IMR-90 (cell line): ENCODE results near the gene CTNND2.

Experiments used
- CEBPB ChIP-seq: IDR thresholded peaks from 2 replicates; pipeline ENCODE4 v1.6.1; 2012; ENCODE audit warnings: low read depth, low read length, improper control_type of control experiment
- CTCF ChIP-seq: conservative IDR thresholded peaks from 2 replicates; pipeline ENCODE4 v1.5.1; 2012; ENCODE audit warnings: mild to moderate bottlenecking, low read depth, low read length, improper control_type of control experiment
- MAFK ChIP-seq: IDR thresholded peaks from 2 replicates; pipeline ENCODE4 v1.6.1; 2012; ENCODE audit warnings: low read depth, low read length, improper control_type of control experiment
- MXI1 ChIP-seq: IDR thresholded peaks from 2 replicates; pipeline ENCODE4 v1.6.1; 2012; ENCODE audit warnings: low read depth, mild to moderate bottlenecking, low read length, moderate library complexity, borderline replicate concordance
- NFE2L2 ChIP-seq: fragments of 150-350 bp; IDR thresholded peaks from 2 replicates; pipeline ENCODE4 v1.6.1; 2016; ENCODE audit warnings: low read depth, mild to moderate bottlenecking, low read length
- POLR2A ChIP-seq: IDR thresholded peaks from 2 replicates; pipeline ENCODE4 v1.6.1; 2012; ENCODE audit warnings: mild to moderate bottlenecking, low read depth, low read length
- RAD21 ChIP-seq: IDR thresholded peaks from 2 replicates; pipeline ENCODE4 v1.6.1; 2012; ENCODE audit warnings: low read length, improper control_type of control experiment
- RCOR1 ChIP-seq: IDR thresholded peaks from 2 replicates; pipeline ENCODE4 v1.6.1; 2012; ENCODE audit warnings: mild to moderate bottlenecking, low read length, improper control_type of control experiment; ENCODE audit not compliant: insufficient replicate concordance
- RFX5 ChIP-seq: IDR thresholded peaks from 2 replicates; pipeline ENCODE4 v1.8.0; 2012; ENCODE audit warnings: low read depth, mild to moderate bottlenecking, low read length, moderate library complexity
- SMC3 ChIP-seq: fragments of 150-350 bp; IDR thresholded peaks from 2 replicates; pipeline ENCODE4 v1.6.1; 2016; ENCODE audit warnings: low read depth, mild to moderate bottlenecking, antibody characterized with exemption, low read length, moderate library complexity

- TF ChIP-seq RCOR1, result no peak
- no peak for TF ChIP-seq CTCF
- no peak for TF ChIP-seq POLR2A
- TF ChIP-seq MAFK, result no peak
- no peak for TF ChIP-seq RAD21
- TF ChIP-seq MXI1, result no peak
- TF ChIP-seq RFX5, result no peak
- TF ChIP-seq SMC3, result no peak
- TF ChIP-seq NFE2L2, result no peak
- TF ChIP-seq CEBPB, result no peak
Measured at GRCh38 chr5:11902201-11902619, 2.0 kb downstream of the CTNND2 start.
